GM18519 (cell line): ENCODE data around the gene CCBE1.
"Not testable (repeated sequence)": the region's sequence is repeated elsewhere in the genome, so short reads cannot be mapped to it uniquely, and the experiment has no call there.

Experiments used
- ATAC-seq: cut with Tn5 transposase; IDR thresholded peaks from one replicate; pipeline ENCODE4 v1.9.1; 2021; ENCODE audit warnings: mild to moderate bottlenecking, moderate library complexity; ENCODE audit not compliant: unreplicated experiment, low FRiP score

Gene CCBE1

GRCh38 chr18:59551902-59552635, 145.2 kb downstream of the CCBE1 start:
- no peak for ATAC-seq

DNA sequence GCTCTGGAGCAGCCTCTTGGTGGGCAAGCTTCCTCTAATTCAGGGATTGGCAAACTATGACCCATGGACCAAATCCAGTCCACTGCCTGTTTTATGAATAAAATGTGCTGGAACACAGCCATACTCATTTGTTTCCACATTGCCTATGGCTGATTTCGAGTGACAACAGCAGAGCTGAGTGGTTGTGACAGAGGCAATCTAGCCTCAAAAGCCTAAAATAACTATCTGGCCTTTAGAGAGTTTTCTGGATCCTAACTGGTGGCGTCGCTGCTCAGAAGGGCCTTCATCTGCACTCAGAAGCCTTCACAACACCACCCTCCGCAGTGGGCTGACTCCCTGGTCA, 147.1 kb downstream of the CCBE1 start:
- no peak for ATAC-seq

DNA sequence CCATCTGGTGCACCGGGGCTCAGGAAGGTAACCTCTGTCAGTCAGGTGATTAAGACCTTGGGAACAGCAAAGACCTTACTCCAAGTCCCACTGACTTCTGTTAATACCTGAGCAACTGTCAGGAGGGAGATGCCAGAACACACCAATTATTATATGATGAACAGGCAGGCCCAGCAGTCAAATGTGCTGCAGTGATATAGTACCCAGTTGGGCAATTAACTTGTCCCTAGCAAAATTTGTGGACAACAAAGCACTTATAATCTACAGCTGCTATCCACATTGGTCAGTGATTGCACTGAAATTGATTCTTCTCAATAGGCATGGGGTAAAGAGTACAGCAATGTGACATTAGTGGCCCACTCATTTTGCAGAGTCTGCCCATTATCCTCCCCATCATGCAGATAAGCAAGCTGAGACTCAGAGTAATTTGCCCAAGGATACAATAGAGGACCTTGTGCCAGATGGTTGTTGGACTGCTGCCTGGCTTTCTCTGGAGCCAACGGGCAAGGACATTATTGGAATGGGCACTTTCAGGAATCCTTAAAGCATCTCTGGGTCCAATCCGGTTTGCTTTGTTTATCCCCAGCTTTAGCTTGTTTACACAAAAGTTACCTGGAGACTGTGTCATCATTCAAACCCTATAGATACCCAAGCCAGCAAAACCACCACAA, 147.6 kb downstream of the CCBE1 start:
- ATAC-seq, result no peak

DNA sequence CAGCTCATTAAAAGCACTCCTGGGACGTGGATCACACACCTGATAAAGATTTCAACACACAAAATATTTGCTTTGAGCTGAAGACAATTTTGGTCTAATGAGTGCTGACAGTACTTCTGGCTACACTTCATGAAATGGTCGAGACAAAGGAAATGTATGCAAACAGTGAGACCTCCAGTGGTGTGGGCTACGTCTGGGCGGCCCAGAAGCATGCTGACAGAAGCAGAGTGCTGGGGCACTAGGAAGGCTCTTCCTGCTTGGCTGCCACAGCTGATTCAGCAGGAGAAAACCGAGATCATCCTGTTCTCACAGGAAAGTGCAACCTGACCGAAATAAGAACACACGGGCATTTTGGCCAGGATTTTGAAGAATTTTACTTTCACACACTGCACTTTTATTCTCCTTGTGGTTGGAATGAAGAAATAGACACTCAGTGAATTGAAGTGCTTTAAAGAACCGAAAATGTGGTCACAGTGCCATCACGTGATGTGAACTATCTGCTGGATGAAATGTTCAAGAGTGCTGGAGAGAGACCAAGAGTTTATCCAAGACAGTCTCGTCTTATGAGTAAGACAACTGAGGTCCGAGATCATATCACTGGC, 149.5 kb downstream of the CCBE1 start:
- ATAC-seq, result no peak

GRCh38 chr18:59546188-59546587, 151.0 kb downstream of the CCBE1 start:
- ATAC-seq, result no peak

DNA sequence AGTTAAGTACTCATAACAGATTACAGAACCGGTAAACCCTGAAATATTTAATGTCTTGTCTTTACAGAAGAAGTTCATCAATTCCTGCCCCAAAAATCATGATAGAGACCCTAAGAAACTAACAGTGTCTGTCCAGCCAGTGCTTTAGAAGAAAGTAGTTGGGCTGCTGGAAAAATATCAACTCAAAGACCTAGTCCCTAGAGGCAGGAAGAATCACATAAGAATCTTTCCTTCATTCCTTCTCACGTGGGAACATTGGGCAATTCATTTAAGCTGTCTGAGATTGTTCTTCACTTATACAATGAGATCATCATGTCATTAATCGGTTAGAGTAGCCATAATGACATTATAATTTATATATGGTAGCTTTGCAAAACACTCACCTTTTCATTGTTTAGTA, 156.4 kb downstream of the CCBE1 start:
- ATAC-seq, result no peak

DNA sequence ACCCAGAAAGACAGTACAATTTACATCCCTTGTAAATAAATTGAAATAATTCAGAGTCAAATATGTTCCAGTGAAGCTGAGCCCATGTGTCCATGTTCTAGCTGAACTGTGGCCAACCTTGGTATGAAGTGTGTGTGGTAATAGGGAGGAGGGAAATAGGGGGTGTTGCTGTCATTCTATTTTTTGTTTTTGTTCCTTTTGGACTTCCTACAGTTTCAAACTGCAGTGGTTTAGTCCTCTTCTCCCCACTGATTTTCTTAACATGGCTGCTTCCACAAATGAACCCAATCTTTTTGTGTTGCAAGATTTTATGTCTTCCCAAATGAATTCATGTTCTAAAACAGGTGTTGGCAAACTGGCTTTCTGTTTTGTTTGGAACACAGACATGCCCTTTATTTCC, 156.9 kb downstream of the CCBE1 start:
- no peak for ATAC-seq

DNA sequence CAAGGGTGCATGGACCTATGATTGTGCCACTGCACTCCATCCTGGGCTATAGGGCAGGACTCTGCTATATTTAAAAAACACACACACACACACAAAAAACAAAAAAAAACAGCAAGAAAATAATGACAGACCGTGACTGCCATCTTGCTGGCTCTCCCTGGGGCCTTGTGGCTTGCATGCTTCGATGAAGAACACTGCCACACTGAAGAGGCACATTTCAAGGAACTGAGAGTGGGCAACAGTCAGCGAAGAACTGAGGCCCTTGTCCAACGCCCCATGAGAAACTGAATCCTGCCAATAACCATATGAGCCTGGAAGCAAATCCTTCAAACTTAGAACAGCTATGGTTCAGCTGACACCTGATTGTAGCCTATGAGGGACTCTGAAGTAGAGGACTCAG, 158.1 kb downstream of the CCBE1 start:
- ATAC-seq, result no peak

GRCh38 chr18:59537579-59537978, 159.6 kb downstream of the CCBE1 start:
- ATAC-seq, result no peak

GRCh38 chr18:59536166-59536565, 161.1 kb downstream of the CCBE1 start:
- no peak for ATAC-seq

- no peak for ATAC-seq
Measured at GRCh38 chr18:59535055-59535454, 162.2 kb downstream of the CCBE1 start.

GRCh38 chr18:59528866-59529265, 168.4 kb downstream of the CCBE1 start:
- no peak for ATAC-seq

- no peak for ATAC-seq
Measured at GRCh38 chr18:59520562-59521355, 176.5 kb downstream of the CCBE1 start.

GRCh38 chr18:59518705-59519104, 178.5 kb downstream of the CCBE1 start:
- ATAC-seq, result no peak

GRCh38 chr18:59517446-59518165, 179.6 kb downstream of the CCBE1 start:
- ATAC-seq, result no peak

GRCh38 chr18:59516356-59517155, 180.7 kb downstream of the CCBE1 start:
- no peak for ATAC-seq

DNA sequence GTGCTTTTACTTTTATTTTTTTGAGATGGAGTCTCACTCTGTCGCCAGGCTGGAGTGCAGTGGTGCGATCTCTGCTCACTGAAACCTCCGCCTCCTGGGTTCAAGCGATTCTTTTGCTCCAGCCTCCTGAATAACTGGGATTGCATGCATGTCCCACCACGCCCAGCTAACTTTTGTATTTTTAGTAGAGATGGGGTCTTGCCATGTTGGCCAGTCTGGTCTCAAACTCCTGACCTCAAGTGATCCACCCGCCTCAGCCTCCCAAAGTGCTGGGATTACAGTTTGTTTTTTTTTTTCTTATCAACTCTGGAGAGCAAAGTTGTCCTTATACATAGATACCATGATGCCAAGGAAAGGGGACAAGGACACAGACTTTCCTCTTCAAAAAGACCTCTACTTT, 181.3 kb downstream of the CCBE1 start:
- ATAC-seq, result not testable (repeated sequence)

GRCh38 chr18:59515147-59515546, 182.1 kb downstream of the CCBE1 start:
- ATAC-seq, result no peak

DNA sequence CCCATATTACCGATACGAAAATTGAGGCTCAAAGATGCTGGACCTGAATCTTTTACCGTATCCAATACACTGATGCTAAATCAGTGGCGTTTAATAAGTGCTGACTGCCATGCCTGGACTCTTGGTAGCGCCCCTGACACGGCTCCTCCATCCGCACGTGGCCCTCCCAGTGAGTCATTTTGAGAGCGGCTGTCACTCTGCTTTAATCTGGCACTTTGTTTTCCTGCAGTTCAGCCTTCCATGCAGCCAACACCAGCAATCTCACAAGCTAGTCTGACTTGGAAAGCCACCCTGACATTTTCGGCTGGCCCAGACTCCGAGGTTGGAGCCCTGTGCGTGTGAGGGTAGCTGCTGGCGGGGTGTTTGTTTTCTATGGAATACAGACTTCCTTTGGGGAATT, 183.0 kb downstream of the CCBE1 start:
- ATAC-seq, result no peak
